HCT116 (cell line): ENCODE data around the gene CD244. TPM values are rescaled to one million over a fixed set of nuclear protein-coding genes. Genes with fewer than 3 reads are reported as not detected.

Experiments used
- ATAC-seq: fragments of 200-7000 bp; cut with Tn5 transposase; 2 replicates; pipeline ENCODE4 v1.9.1; 2020; ENCODE audit warnings: mild to moderate bottlenecking, moderate library complexity
- BruUV-seq: library from RNA; stranded (reverse); fragments of 400-500 nt; replicated peaks from 2 replicates; lab custom pipeline; 2021; lab: Mats Ljungman, UMichigan
- CTCF ChIA-PET: fragments of 300-600 bp; sonication (Branson Sonifier 250); formaldehyde crosslinking; loops from one replicate; lab custom pipeline; 2021; ENCODE audit warnings: antibody characterized with exemption; lab: Charles Lee
- POLR2A ChIA-PET: fragments of 300-600, 350-600 bp; sonication (Branson Sonifier 250); formaldehyde crosslinking; loops from one replicate; lab custom pipeline; 2021; ENCODE audit warnings: antibody characterized with exemption; lab: Charles Lee
- RAD21 ChIA-PET, 2 experiments: fragments of 300-600 bp; sonication (Branson Sonifier 250); formaldehyde crosslinking; loops; one replicate each; lab custom pipeline; 2023; ENCODE audit warnings: low total read pairs in 2 of 2; ENCODE audit not compliant: uncharacterized antibody in 2 of 2, unreplicated experiment in 2 of 2, low non-redundant PET in 1 of 2; lab: Charles Lee
- DNase-seq: peaks from one replicate; pipeline ENCODE4 v3.0.0-alpha.2; 2010; ENCODE audit warnings: low read depth, low spot score
- H2AFZ ChIP-seq: fragments of 200-600 bp; shearing (Covaris generic), sonication (generic); 2 replicates; pipeline ENCODE4 v1.6.1; 2017; ENCODE audit warnings: low read depth, mixed run types, mixed read lengths, antibody characterized with exemption, low read length; ENCODE audit not compliant: poor library complexity, severe bottlenecking
- H3K27ac ChIP-seq: 2 replicates; pipeline ENCODE4 v1.5.1; 2012; ENCODE audit warnings: low read depth, low read length
- H3K27me3 ChIP-seq: fragments of 200-600 bp; sonication (generic); 2 replicates; pipeline ENCODE4 v1.6.1; 2016; ENCODE audit warnings: mixed run types, low read length, mixed read lengths; ENCODE audit not compliant: insufficient read depth
- H3K36me3 ChIP-seq, 2 experiments: fragments of 200-500 bp in 1 of 2; fragments of 200-600 bp in 1 of 2; sonication (Bioruptor generic) in 1 of 2; sonication (generic) in 1 of 2; 2 replicates each; pipeline versions ENCODE4 v1.5.1 to v1.6.1; 2014 to 2016; ENCODE audit warnings: low read length in 2 of 2, inconsistent platforms in 1 of 2, mixed read lengths in 1 of 2, mixed run types in 1 of 2; ENCODE audit not compliant: insufficient read depth in 2 of 2, control insufficient read depth in 1 of 2
- H3K4me1 ChIP-seq, 2 experiments: fragments of 200-600 bp in 1 of 2; sonication (generic) in 1 of 2; 2 replicates each; pipeline versions ENCODE4 v1.5.1 to v1.6.1; 2012 to 2017; ENCODE audit warnings: low read length in 2 of 2, inconsistent platforms in 1 of 2, mild to moderate bottlenecking in 1 of 2, mixed read lengths in 1 of 2, mixed run types in 1 of 2, moderate library complexity in 1 of 2; ENCODE audit not compliant: insufficient read depth in 2 of 2, control insufficient read depth in 1 of 2
- H3K4me2 ChIP-seq: fragments of 200-600 bp; sonication (generic); 2 replicates; pipeline ENCODE4 v1.6.1; 2017; ENCODE audit warnings: mixed run types, low read length, mixed read lengths
- H3K4me3 ChIP-seq, 2 experiments: fragments of 200-600 bp in 1 of 2; sonication (generic) in 1 of 2; replicated peaks in 1 of 2; 2 replicates each; pipeline ENCODE4 v1.5.1; 2011 to 2016; ENCODE audit warnings: low read length in 2 of 2, control low read depth in 1 of 2, low read depth in 1 of 2, mild to moderate bottlenecking in 1 of 2, mixed read lengths in 1 of 2, mixed run types in 1 of 2
- H3K79me2 ChIP-seq: fragments of 200-600 bp; sonication (generic); 2 replicates; pipeline ENCODE4 v1.6.1; 2017; ENCODE audit warnings: mild to moderate bottlenecking, mixed run types, low read length, moderate library complexity, mixed read lengths; ENCODE audit not compliant: insufficient read depth
- H3K9ac ChIP-seq: fragments of 200-600 bp; sonication (generic); 2 replicates; pipeline ENCODE4 v1.6.1; 2016; ENCODE audit warnings: low read length, mixed read lengths
- H3K9me2 ChIP-seq: fragments of 200-600 bp; sonication (generic), shearing (Covaris generic); 2 replicates; pipeline ENCODE4 v1.6.1; 2017; ENCODE audit warnings: mixed run types, mild to moderate bottlenecking, moderate library complexity; ENCODE audit not compliant: insufficient read depth
- H3K9me3 ChIP-seq, 2 experiments: fragments of 200-500 bp in 1 of 2; fragments of 200-600 bp in 1 of 2; sonication (Bioruptor generic) in 1 of 2; sonication (generic) in 1 of 2; 2 replicates each; pipeline ENCODE4 v1.6.1; 2014 to 2017; ENCODE audit warnings: low read length in 2 of 2, mixed read lengths in 2 of 2, inconsistent platforms in 1 of 2, low read depth in 1 of 2, mild to moderate bottlenecking in 1 of 2, mixed run types in 1 of 2, moderate library complexity in 1 of 2; ENCODE audit not compliant: control insufficient read depth in 1 of 2, insufficient read depth in 1 of 2
- H4K20me1 ChIP-seq: fragments of 200-600 bp; sonication (generic), shearing (Covaris generic); 2 replicates; pipeline ENCODE4 v1.6.1; 2017; ENCODE audit warnings: mixed run types, mild to moderate bottlenecking, moderate library complexity; ENCODE audit not compliant: insufficient read depth
- ATF3 ChIP-seq: IDR thresholded peaks from 2 replicates; pipeline ENCODE4 v1.6.1; 2012
- CBX3 ChIP-seq: IDR thresholded peaks from 2 replicates; pipeline ENCODE4 v1.6.1; 2012; ENCODE audit warnings: low read depth
- CEBPB ChIP-seq: IDR thresholded peaks from 2 replicates; pipeline ENCODE4 v1.6.1; 2012; ENCODE audit warnings: low read depth
- EGR1 ChIP-seq: IDR thresholded peaks from 2 replicates; pipeline ENCODE4 v1.6.1; 2012; ENCODE audit warnings: low read depth
- ELF1 ChIP-seq: IDR thresholded peaks from 2 replicates; pipeline ENCODE4 v1.6.1; 2012; ENCODE audit warnings: low read depth, borderline replicate concordance
- EZH2phosphoT487 ChIP-seq: fragments of 200-600 bp; IDR thresholded peaks from 2 replicates; pipeline ENCODE4 v1.6.1; 2018; ENCODE audit warnings: antibody characterized with exemption, borderline replicate concordance
- FOSL1 ChIP-seq: IDR thresholded peaks from 2 replicates; pipeline ENCODE4 v1.6.1; 2012; ENCODE audit warnings: low read depth
- JUND ChIP-seq: IDR thresholded peaks from 2 replicates; pipeline ENCODE4 v1.6.1; 2012
- POLR2AphosphoS5 ChIP-seq: IDR thresholded peaks from 2 replicates; pipeline ENCODE4 v1.6.1; 2011; ENCODE audit warnings: mild to moderate bottlenecking, low read depth, low read length, moderate library complexity
- RAD21 ChIP-seq: IDR thresholded peaks from 2 replicates; pipeline ENCODE4 v1.6.1; 2012; ENCODE audit warnings: low read depth, mild to moderate bottlenecking
- SIN3A ChIP-seq: IDR thresholded peaks from 2 replicates; pipeline ENCODE4 v1.6.1; 2012; ENCODE audit warnings: low read depth
- SP1 ChIP-seq: IDR thresholded peaks from 2 replicates; pipeline ENCODE4 v1.6.1; 2012; ENCODE audit warnings: low read depth
- TCF7L2 ChIP-seq: IDR thresholded peaks from 2 replicates; pipeline ENCODE4 v1.7.0; 2011; ENCODE audit warnings: borderline replicate concordance, inconsistent platforms; ENCODE audit not compliant: insufficient read depth, insufficient read length; ENCODE audit errors: extremely low read depth
- ZBTB33 ChIP-seq: IDR thresholded peaks from 2 replicates; pipeline ENCODE4 v1.6.1; 2011; ENCODE audit warnings: mild to moderate bottlenecking, low read length, moderate library complexity; ENCODE audit not compliant: insufficient replicate concordance; ENCODE audit errors: extremely low read depth
- ZFX ChIP-seq: fragments of 450-650 bp; IDR thresholded peaks from 2 replicates; pipeline ENCODE4 v1.6.1; 2017
- ZNF274 ChIP-seq: fragments of 200-500 bp; sonication (Bioruptor generic); IDR thresholded peaks from 2 replicates; pipeline ENCODE4 v1.6.1; 2014; ENCODE audit warnings: mild to moderate bottlenecking, low read depth, low read length, inconsistent platforms
- intact Hi-C: fragments of 100-400 bp; cut with micrococcal nuclease; formaldehyde crosslinking; loops from 2 replicates; pipeline ENCODE4 v1.10.0; 2022
- total RNA-seq: library from RNA; stranded (reverse); gene quantifications from one replicate; pipeline ENCODE4 v1.2.1, GENCODE V29; 2021; ENCODE audit not compliant: unreplicated experiment
- TF ChIP-seq, protein P1 (sequence below): IDR thresholded peaks from 2 replicates; pipeline ENCODE4 v1.6.1; 2012; ENCODE audit warnings: low read depth
- TF ChIP-seq, protein P2 (sequence below): IDR thresholded peaks from 2 replicates; pipeline ENCODE4 v1.6.1; 2012

CD244 gene
- total RNA-seq, 1 experiment from 2014 or later, result not detected

DNA sequence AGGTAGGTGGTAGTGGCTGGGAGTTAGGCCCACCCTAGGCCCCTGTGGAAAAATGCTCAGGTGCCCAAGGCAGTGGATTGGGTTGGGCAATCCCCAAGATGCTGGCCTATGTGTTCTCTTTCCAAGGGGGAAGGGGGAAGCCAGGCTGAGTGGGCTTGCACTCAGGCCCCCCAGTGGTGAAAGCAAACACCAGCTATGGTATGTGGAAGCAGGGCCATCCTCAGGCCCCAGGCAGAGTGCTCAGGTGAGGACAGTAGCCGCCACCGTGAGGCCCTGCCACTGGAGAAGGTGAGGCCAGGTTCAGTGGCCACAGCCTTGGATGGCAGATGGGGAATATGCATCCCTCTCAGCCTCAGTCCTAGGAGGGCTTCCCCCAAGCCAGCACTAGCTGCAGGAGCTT lies 54.9 kb downstream of the CD244 start:
- H3K9me3 ChIP-seq, result no peaks in the 10 kb centered on the region
- no peaks in the 10 kb centered on the region for H3K36me3 ChIP-seq
- H3K4me3 ChIP-seq, result no peak overlapping the region
- RAD21 ChIA-PET, result no interaction called here
- TF ChIP-seq CEBPB (no peak), CBX3 (no peak), FOSL1 (no peak), POLR2AphosphoS5 (no peak), JUND (no peak), TCF7L2 (no peak), EGR1 (no peak), RAD21 (no peak), EZH2phosphoT487 (no peak), SIN3A (no peak), ZNF274 (no peak), ZFX (no peak), ELF1 (no peak), ATF3 (no peak), ZBTB33 (no peak), SP1 (no peak)
- TF ChIP-seq, protein P1, sequence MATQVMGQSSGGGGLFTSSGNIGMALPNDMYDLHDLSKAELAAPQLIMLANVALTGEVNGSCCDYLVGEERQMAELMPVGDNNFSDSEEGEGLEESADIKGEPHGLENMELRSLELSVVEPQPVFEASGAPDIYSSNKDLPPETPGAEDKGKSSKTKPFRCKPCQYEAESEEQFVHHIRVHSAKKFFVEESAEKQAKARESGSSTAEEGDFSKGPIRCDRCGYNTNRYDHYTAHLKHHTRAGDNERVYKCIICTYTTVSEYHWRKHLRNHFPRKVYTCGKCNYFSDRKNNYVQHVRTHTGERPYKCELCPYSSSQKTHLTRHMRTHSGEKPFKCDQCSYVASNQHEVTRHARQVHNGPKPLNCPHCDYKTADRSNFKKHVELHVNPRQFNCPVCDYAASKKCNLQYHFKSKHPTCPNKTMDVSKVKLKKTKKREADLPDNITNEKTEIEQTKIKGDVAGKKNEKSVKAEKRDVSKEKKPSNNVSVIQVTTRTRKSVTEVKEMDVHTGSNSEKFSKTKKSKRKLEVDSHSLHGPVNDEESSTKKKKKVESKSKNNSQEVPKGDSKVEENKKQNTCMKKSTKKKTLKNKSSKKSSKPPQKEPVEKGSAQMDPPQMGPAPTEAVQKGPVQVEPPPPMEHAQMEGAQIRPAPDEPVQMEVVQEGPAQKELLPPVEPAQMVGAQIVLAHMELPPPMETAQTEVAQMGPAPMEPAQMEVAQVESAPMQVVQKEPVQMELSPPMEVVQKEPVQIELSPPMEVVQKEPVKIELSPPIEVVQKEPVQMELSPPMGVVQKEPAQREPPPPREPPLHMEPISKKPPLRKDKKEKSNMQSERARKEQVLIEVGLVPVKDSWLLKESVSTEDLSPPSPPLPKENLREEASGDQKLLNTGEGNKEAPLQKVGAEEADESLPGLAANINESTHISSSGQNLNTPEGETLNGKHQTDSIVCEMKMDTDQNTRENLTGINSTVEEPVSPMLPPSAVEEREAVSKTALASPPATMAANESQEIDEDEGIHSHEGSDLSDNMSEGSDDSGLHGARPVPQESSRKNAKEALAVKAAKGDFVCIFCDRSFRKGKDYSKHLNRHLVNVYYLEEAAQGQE, result no peak
- TF ChIP-seq, protein P2, sequence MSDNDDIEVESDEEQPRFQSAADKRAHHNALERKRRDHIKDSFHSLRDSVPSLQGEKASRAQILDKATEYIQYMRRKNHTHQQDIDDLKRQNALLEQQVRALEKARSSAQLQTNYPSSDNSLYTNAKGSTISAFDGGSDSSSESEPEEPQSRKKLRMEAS, result no peak
- TF ChIP-seq, all 23 proteins: peak for 0
- DNase-seq, result no peak
- no peak overlapping the region for H3K27ac ChIP-seq
- 0 out of 4 replicates have a peak, but pooled peaks cover 0 to under 1% of the 10 kb centered on the region in 2 experiments for H3K4me1 ChIP-seq
- POLR2A ChIA-PET, result no interaction called here
- no peak overlapping the region for H2AFZ ChIP-seq
- H3K9ac ChIP-seq, result no peak overlapping the region
- H3K79me2 ChIP-seq, result no peaks in the 10 kb centered on the region
- H3K27me3 ChIP-seq, result no peaks in the 10 kb centered on the region
- CTCF ChIA-PET, result no interaction called here
- H3K4me2 ChIP-seq, result no peak overlapping the region
- intact Hi-C loops, result no loop called here
- no peaks in the 10 kb centered on the region for H3K9me2 ChIP-seq
- BruUV-seq, result no TSS peak
- no peak for ATAC-seq
- no peaks in the 10 kb centered on the region for H4K20me1 ChIP-seq
